DND-41 (cell line): Measurements from ENCODE around the gene DLG1.

ENCODE experiments used
- ATAC-seq: fragments of 200-7000 bp; cut with Tn5 transposase; 3 replicates; pipeline ENCODE4 v1.9.1; 2021; ENCODE audit warnings: low read depth; ENCODE audit not compliant: insufficient read depth
- DNase-seq: peaks from one replicate; pipeline ENCODE4 v3.0.0-alpha.2; 2020
- H2AFZ ChIP-seq: 2 replicates; pipeline ENCODE4 v1.6.0; 2012; ENCODE audit warnings: low read depth, low read length
- H3K27ac ChIP-seq: 2 replicates; pipeline ENCODE4 v1.5.1; 2012; ENCODE audit warnings: low read length, inconsistent platforms
- H3K27me3 ChIP-seq: fragments of 200-600 bp; sonication (generic); 2 replicates; pipeline ENCODE4 v1.6.0; 2012; ENCODE audit warnings: low read length, mild to moderate bottlenecking, inconsistent platforms; ENCODE audit not compliant: insufficient read depth, poor library complexity
- H3K36me3 ChIP-seq: 2 replicates; pipeline ENCODE4 v1.5.1; 2012; ENCODE audit warnings: low read length, inconsistent platforms; ENCODE audit not compliant: insufficient read depth
- H3K4me1 ChIP-seq: 2 replicates; pipeline ENCODE4 v1.5.1; 2012; ENCODE audit warnings: mild to moderate bottlenecking, low read length; ENCODE audit not compliant: insufficient read depth
- H3K4me2 ChIP-seq: 2 replicates; pipeline ENCODE4 v1.6.0; 2012; ENCODE audit warnings: mild to moderate bottlenecking, moderate library complexity, low read length, inconsistent platforms; ENCODE audit not compliant: insufficient read depth
- H3K4me3 ChIP-seq, 2 experiments: fragments of 200-600 bp in 1 of 2; shearing (Covaris generic) in 1 of 2; 2 replicates each; pipeline ENCODE4 v1.5.1; 2012 to 2016; ENCODE audit warnings: inconsistent platforms in 2 of 2, low read length in 2 of 2, mild to moderate bottlenecking in 2 of 2, low read depth in 1 of 2, moderate library complexity in 1 of 2
- H3K79me2 ChIP-seq: 2 replicates; pipeline ENCODE4 v1.6.0; 2012; ENCODE audit warnings: low read length, inconsistent platforms; ENCODE audit not compliant: insufficient read depth
- H3K9ac ChIP-seq: 2 replicates; pipeline ENCODE4 v1.6.0; 2012; ENCODE audit warnings: low read depth, mild to moderate bottlenecking, inconsistent platforms, low read length, moderate library complexity
- H3K9me3 ChIP-seq: 2 replicates; pipeline ENCODE4 v1.5.1; 2012; ENCODE audit warnings: low read length, moderate library complexity, mild to moderate bottlenecking, inconsistent platforms; ENCODE audit not compliant: insufficient read depth, severe bottlenecking
- H4K20me1 ChIP-seq: 2 replicates; pipeline ENCODE4 v1.6.0; 2012; ENCODE audit warnings: low read length; ENCODE audit not compliant: insufficient read depth
- CTCF ChIP-seq: IDR thresholded peaks from 2 replicates; pipeline ENCODE4 v1.5.1; 2012; ENCODE audit warnings: borderline replicate concordance, low read length, moderate library complexity, mild to moderate bottlenecking; ENCODE audit not compliant: poor library complexity, severe bottlenecking; ENCODE audit errors: extremely low read depth
- EZH2 ChIP-seq: IDR thresholded peaks from 3 replicates; pipeline ENCODE4 v1.6.1; 2012; ENCODE audit warnings: borderline replicate concordance, low read depth, mild to moderate bottlenecking, moderate library complexity, low read length, inconsistent platforms; ENCODE audit not compliant: severe bottlenecking

Gene DLG1

GRCh38 chr3:197009532-197010019 lies 288.8 kb downstream of the DLG1 start:
- Histone ChIP-seq H3K36me3 (no peaks in the 10 kb centered on the region), H3K9ac (no peak overlapping the region), H3K27ac (no peak overlapping the region), H3K79me2 (no peaks in the 10 kb centered on the region), H3K27me3 (no peaks in the 10 kb centered on the region), H3K4me3 (no peak overlapping the region), H3K9me3 (no peaks in the 10 kb centered on the region), H3K4me1 (no peaks in the 10 kb centered on the region), H2AFZ (no peak overlapping the region), H4K20me1 (no peaks in the 10 kb centered on the region), H3K4me2 (no peak overlapping the region)
- TF ChIP-seq EZH2, result no peak
- no peak for TF ChIP-seq CTCF
- DNase-seq (no peak), ATAC-seq (no peak)

GRCh38 chr3:197008436-197009209 lies 289.8 kb downstream of the DLG1 start:
- no peaks in the 10 kb centered on the region for H3K79me2 ChIP-seq
- no peaks in the 10 kb centered on the region for H3K36me3 ChIP-seq
- ATAC-seq (no peak), DNase-seq (no peak)
- H3K27ac ChIP-seq, result no peak overlapping the region
- no peak overlapping the region for H3K9ac ChIP-seq
- peaks cover 9% of the 10 kb centered on the region for H3K4me1 ChIP-seq
- H3K9me3 ChIP-seq, result no peaks in the 10 kb centered on the region
- H3K27me3 ChIP-seq, result no peaks in the 10 kb centered on the region
- no peaks in the 10 kb centered on the region for H4K20me1 ChIP-seq
- no peak overlapping the region for H3K4me2 ChIP-seq
- no peak for TF ChIP-seq EZH2
- TF ChIP-seq CTCF, result no peak
- H3K4me3 ChIP-seq, result no peak overlapping the region
- H2AFZ ChIP-seq, result no peak overlapping the region

- no peak for ATAC-seq
Observed at GRCh38 chr3:197007953-197008352, 290.5 kb downstream of the DLG1 start.

More at GRCh38 chr3:197007953-197008352, 290.5 kb downstream of the DLG1 start:
- H4K20me1 ChIP-seq, result no peaks in the 10 kb centered on the region
- no peaks in the 10 kb centered on the region for H3K27me3 ChIP-seq
- no peak overlapping the region for H2AFZ ChIP-seq
- TF ChIP-seq CTCF, result no peak
- no peak for TF ChIP-seq EZH2
- no peaks in the 10 kb centered on the region for H3K36me3 ChIP-seq
- no peak overlapping the region for H3K4me3 ChIP-seq
- H3K27ac ChIP-seq, result no peak overlapping the region
- H3K4me1 ChIP-seq, result peaks cover 12% of the 10 kb centered on the region
- H3K9me3 ChIP-seq, result no peaks in the 10 kb centered on the region
- no peak overlapping the region for H3K9ac ChIP-seq
- H3K4me2 ChIP-seq, result no peak overlapping the region
- DNase-seq, result no peak
- no peaks in the 10 kb centered on the region for H3K79me2 ChIP-seq
